Retinal pigment epithelial cell (primary cell): ENCODE results near the gene UMAD1.

Source experiments
- DNase-seq: peaks from one replicate; pipeline ENCODE4 v3.0.0-alpha.2; 2010; ENCODE audit warnings: low read depth
- H3K4me3 ChIP-seq: 2 replicates; pipeline ENCODE4 v1.5.1; 2011; ENCODE audit warnings: mild to moderate bottlenecking, low read length, control low read depth, moderate library complexity
- TF ChIP-seq, protein P1 (sequence below): conservative IDR thresholded peaks from 2 replicates; pipeline ENCODE4 v1.5.1; 2011; ENCODE audit warnings: low read depth, low read length, control low read depth, inconsistent platforms

Gene UMAD1

DNA sequence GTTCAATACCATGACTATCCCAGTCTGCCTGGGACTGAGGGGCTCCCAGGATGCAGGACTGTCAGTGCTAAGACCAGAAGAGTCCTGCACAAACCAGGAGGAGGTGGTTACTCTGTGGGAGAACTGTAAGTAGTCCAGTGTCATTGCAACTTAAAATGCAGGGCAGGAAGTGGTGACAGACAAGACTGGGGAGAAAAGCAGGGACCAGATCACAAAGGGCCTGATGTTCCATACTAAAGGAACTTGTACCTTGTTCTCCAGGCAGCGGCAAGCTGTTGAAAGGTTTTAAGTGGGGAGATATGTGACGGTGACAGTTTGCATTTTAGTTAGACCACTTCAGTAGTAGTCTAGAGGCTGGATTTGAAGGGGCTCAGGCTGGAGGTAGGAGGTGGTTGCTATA, 262.3 kb downstream of the UMAD1 start:
- no peak overlapping the region for H3K4me3 ChIP-seq
- DNase-seq, result no peak
- TF ChIP-seq, protein P1, sequence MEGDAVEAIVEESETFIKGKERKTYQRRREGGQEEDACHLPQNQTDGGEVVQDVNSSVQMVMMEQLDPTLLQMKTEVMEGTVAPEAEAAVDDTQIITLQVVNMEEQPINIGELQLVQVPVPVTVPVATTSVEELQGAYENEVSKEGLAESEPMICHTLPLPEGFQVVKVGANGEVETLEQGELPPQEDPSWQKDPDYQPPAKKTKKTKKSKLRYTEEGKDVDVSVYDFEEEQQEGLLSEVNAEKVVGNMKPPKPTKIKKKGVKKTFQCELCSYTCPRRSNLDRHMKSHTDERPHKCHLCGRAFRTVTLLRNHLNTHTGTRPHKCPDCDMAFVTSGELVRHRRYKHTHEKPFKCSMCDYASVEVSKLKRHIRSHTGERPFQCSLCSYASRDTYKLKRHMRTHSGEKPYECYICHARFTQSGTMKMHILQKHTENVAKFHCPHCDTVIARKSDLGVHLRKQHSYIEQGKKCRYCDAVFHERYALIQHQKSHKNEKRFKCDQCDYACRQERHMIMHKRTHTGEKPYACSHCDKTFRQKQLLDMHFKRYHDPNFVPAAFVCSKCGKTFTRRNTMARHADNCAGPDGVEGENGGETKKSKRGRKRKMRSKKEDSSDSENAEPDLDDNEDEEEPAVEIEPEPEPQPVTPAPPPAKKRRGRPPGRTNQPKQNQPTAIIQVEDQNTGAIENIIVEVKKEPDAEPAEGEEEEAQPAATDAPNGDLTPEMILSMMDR, result peak; percentile 2

DNA sequence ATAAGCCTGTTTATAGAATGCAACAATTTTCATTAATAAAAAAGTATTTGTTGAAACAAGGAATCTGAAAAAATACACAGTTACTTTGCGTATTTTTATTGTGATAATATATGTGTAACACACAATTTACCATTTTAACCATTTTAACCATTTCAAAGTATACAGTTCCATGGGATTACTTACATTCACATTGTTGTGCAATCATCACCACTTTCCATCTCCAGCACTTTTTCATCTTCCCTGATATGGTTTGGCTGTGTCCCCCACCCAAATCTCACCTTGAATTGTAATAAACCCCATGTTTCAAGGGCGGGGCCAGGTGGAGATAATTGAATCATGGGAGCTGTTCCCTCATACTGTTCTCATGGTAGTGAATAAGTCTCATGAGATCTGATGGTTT, 266.8 kb downstream of the UMAD1 start:
- no peak for DNase-seq
- TF ChIP-seq, protein P1, result no peak
- H3K4me3 ChIP-seq, result no peak overlapping the region

DNA sequence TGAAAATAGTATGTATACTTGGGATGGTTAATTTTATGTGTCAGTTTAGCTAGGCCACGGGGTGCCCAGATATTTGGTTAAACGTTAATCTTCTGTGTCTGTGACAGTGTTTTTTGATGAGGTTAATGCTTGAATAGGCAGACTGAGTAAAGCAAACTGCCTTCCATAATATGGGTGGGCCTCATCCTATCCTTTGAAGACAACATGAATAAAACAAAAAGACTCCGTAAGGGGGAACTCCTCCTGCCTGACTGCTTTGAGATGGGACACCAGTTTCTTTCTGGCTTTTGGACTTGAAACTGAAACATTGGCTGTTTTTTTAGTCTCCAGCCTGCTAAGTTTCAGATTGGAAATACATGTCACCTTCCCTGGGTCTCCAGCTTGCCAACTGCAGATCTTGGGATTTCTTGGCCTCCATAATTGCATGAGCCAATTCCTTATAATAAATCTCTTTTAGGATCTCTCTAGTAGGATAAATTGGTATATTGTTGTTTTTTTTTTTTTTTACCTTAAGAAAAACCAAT, 268.1 kb downstream of the UMAD1 start:
- no peak for DNase-seq
- H3K4me3 ChIP-seq, result no peak overlapping the region
- TF ChIP-seq, protein P1, result no peak

DNA sequence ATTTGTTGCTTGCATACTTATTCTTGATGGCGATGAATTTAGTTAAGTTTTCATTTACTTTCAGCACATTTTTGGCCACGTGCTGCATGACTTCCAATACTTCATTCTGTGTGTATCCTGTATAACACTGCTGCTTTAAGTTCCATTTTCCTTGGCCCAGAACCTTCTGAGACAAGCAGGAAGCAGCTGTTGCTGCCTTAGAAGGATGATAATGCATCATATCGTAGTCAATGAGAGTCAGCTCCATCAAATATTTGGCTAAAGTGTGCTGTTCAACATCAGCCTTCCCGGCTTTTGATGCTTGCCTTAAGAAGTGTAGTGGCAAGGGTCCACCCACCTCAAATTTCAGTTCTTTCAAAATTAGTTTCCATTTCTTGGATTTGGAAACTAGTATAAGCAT, 268.8 kb downstream of the UMAD1 start:
- DNase-seq, result no peak
- TF ChIP-seq, protein P1, result no peak

DNA sequence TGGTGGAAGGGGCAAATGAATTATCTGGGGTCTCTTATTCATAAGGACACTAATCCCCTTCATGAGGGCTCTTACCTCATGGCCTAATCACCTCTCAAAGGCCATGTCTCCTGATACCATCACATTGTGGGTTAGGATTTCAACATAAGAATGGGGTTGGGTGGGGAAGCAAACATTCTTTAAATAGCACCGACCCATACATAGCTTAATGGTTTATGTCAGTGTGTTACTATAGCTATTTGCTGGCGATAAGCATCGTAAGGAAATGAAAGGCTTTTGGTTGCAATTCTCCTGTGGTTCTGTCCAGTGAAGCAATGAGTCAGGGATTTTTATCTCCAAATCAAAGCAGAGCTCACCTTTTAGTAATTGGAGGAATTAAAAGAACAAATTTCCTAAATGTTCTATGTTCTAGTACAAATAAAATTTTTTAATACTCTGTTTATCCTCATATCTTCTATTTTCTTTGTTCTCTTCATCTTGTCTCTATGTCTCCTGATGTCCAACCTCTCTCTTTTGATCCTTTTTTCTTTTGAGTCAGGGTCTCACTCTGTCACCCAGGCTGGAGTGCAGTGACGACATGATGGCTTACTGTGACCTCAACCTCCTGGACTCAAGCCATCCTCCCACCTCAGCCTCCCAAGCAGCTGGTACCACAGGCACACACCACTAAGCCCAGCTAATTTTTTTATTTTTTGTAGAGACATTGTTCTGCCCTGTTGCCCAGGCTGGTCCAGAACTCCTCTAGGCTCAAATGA, 271.0 kb downstream of the UMAD1 start:
- TF ChIP-seq, protein P1, result no peak
- no peak overlapping the region for H3K4me3 ChIP-seq
- peak; percentile 100 for DNase-seq

More for the DNA sequence above, 268.8 kb downstream of the UMAD1 start:
- H3K4me3 ChIP-seq, result no peak overlapping the region

DNA sequence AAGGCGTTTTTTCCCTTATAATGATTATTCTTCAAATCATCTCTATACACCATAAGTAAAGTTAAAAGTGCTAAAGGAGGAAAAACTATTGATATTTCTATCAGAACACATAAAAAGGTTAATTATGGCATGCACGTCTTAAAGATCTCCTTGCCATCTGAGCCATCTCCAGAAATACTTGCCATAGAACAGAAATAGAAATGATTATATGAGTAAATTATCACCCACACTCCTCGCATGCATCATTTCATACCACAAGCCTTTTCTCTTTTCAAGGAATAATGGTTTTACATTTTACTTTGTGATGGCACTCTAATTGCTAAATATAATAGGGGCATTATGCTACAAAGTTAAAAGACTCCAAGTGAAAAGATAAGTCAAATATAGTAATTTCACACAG, 272.4 kb downstream of the UMAD1 start:
- DNase-seq, result no peak
- TF ChIP-seq, protein P1, result no peak
- no peak overlapping the region for H3K4me3 ChIP-seq

DNA sequence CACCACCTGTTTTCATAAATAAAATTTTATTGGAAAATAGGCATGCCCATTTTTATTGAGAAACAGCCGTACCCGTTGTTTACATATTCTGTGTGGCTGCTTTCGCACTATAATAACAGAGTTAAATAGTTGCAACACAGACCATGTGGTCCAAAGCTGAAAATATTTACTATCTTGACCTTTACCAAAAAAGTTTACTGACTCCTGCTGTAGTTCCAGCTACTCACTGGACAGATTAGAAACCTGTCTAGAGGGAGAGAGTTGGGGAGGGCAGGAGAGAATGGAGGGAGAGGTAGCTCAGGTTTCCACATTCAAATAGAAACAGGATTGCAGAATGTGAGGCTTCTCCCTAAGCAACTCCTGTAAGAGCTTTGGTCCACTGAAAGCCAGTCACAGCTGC, 273.0 kb downstream of the UMAD1 start:
- TF ChIP-seq, protein P1, result no peak

More for the DNA sequence above, 273.0 kb downstream of the UMAD1 start:
- no peak for DNase-seq
- no peak overlapping the region for H3K4me3 ChIP-seq
